ENCODE results near the gene ARSA. TPM values are rescaled to one million over a fixed set of nuclear protein-coding genes. Genes with fewer than 3 reads are reported as not detected.

ARSA gene
- total and polyA plus RNA-seq, 4 donors, result 6.8 to 28.0 (median 15.8) TPM

DNA sequence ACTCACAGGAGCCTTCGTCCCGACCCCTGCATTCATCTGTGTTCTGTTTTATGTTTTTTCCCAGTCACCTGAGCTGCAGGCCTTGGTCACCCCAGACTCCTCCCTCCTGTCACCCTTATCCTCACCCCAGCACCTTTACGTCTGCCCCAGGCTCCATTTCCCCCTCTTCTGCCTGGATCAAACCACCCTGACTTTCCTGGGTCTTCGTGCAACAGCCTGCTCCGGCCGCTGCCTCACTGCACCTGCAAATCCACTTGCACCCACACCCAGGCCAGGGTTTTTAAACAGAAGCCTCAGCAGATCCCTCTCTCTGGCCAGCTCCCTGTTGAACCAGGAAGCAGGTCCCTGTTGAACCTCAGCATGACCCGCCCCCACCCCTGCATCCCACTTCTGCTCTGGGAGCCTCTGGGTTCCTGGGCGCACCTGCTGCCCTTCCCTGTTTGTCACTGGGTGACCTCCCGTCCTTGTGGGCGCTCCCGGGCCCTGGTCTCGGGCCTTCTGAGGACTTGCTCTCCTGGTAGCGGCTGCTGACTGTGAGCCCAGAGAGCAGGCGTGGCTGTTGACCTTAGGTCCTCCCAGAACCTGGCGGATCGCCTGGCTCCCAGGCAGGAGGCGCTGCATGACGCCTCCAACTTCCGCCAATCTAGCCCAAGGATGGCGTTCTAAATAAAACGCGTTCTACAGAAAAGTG, 14.5 kb downstream of the ARSA start (continued):
- TF ChIP-seq, protein P1, sequence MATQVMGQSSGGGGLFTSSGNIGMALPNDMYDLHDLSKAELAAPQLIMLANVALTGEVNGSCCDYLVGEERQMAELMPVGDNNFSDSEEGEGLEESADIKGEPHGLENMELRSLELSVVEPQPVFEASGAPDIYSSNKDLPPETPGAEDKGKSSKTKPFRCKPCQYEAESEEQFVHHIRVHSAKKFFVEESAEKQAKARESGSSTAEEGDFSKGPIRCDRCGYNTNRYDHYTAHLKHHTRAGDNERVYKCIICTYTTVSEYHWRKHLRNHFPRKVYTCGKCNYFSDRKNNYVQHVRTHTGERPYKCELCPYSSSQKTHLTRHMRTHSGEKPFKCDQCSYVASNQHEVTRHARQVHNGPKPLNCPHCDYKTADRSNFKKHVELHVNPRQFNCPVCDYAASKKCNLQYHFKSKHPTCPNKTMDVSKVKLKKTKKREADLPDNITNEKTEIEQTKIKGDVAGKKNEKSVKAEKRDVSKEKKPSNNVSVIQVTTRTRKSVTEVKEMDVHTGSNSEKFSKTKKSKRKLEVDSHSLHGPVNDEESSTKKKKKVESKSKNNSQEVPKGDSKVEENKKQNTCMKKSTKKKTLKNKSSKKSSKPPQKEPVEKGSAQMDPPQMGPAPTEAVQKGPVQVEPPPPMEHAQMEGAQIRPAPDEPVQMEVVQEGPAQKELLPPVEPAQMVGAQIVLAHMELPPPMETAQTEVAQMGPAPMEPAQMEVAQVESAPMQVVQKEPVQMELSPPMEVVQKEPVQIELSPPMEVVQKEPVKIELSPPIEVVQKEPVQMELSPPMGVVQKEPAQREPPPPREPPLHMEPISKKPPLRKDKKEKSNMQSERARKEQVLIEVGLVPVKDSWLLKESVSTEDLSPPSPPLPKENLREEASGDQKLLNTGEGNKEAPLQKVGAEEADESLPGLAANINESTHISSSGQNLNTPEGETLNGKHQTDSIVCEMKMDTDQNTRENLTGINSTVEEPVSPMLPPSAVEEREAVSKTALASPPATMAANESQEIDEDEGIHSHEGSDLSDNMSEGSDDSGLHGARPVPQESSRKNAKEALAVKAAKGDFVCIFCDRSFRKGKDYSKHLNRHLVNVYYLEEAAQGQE (IDR thresholded peaks at IDR 0.05), result peak; percentile 76
- TF ChIP-seq EGR1 (IDR thresholded peaks at IDR 0.05; ENCODE audit: low read depth in 2 of 2) (no peak), YY1 (IDR thresholded peaks at IDR 0.05) (no peak), FOXA1 (IDR thresholded peaks at IDR 0.05) (peak; percentile 71)

GRCh38 chr22:50612528-50613221, 15.3 kb downstream of the ARSA start:
- no peaks in the 10 kb centered on the region for H3K27me3 ChIP-seq (ENCODE audit: control insufficient read depth in 4 of 4, insufficient read depth in 4 of 4, low read length in 3 of 4)
- no peak overlapping the region for H3K9ac ChIP-seq (ENCODE audit: low read depth in 1 of 2, low read length in 2 of 2)
- H3K9me3 ChIP-seq (ENCODE audit: control insufficient read depth in 4 of 4, low read length in 3 of 4), result no peaks in the 10 kb centered on the region
- 51% methylated on average over 31 of the region's 31 CpGs for WGBS
- H3K4me1 ChIP-seq (ENCODE audit: control insufficient read depth in 4 of 4, insufficient read depth in 4 of 4, low read length in 3 of 4), result peaks cover 5 to 11% (median 7%) of the 10 kb centered on the region in 4 donors
- DNase-seq (ENCODE audit: low spot score), result no peak
- TF ChIP-seq YY1 (IDR thresholded peaks at IDR 0.05) (no peak), TAF1 (conservative IDR thresholded peaks at IDR 0.05) (no peak), FOXA1 (IDR thresholded peaks at IDR 0.05) (no peak), NR2F2 (IDR thresholded peaks at IDR 0.05) (no peak)
- TF ChIP-seq, protein P1 (IDR thresholded peaks at IDR 0.05), result no peak
- TF ChIP-seq, protein P2, sequence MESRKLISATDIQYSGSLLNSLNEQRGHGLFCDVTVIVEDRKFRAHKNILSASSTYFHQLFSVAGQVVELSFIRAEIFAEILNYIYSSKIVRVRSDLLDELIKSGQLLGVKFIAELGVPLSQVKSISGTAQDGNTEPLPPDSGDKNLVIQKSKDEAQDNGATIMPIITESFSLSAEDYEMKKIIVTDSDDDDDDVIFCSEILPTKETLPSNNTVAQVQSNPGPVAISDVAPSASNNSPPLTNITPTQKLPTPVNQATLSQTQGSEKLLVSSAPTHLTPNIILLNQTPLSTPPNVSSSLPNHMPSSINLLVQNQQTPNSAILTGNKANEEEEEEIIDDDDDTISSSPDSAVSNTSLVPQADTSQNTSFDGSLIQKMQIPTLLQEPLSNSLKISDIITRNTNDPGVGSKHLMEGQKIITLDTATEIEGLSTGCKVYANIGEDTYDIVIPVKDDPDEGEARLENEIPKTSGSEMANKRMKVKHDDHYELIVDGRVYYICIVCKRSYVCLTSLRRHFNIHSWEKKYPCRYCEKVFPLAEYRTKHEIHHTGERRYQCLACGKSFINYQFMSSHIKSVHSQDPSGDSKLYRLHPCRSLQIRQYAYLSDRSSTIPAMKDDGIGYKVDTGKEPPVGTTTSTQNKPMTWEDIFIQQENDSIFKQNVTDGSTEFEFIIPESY (IDR thresholded peaks at IDR 0.05), result no peak
- H3K36me3 ChIP-seq (ENCODE audit: control insufficient read depth in 4 of 4, insufficient read depth in 3 of 4, low read depth in 1 of 4, low read length in 3 of 4), result no peaks in the 10 kb centered on the region
- H3K4me3 ChIP-seq (ENCODE audit: low read depth in 1 of 3, low read length in 3 of 3), result no peak overlapping the region
- H3K27ac ChIP-seq (ENCODE audit: low read depth in 1 of 2, low read length in 2 of 2), result no peak overlapping the region

GRCh38 chr22:50612168-50612527, 15.8 kb downstream of the ARSA start:
- H3K4me3 ChIP-seq (ENCODE audit: low read depth in 1 of 3, low read length in 3 of 3), result no peak overlapping the region
- peaks cover 5 to 11% (median 7%) of the 10 kb centered on the region in 4 donors for H3K4me1 ChIP-seq (ENCODE audit: control insufficient read depth in 4 of 4, insufficient read depth in 4 of 4, low read length in 3 of 4)
- no peak overlapping the region for H3K9ac ChIP-seq (ENCODE audit: low read depth in 1 of 2, low read length in 2 of 2)
- WGBS, result 65% methylated on average over 6 of the region's 6 CpGs
- no peak overlapping the region for H3K27ac ChIP-seq (ENCODE audit: low read depth in 1 of 2, low read length in 2 of 2)
- no peaks in the 10 kb centered on the region for H3K9me3 ChIP-seq (ENCODE audit: control insufficient read depth in 4 of 4, low read length in 3 of 4)
- DNase-seq (ENCODE audit: low spot score), result no peak
- no peaks in the 10 kb centered on the region for H3K27me3 ChIP-seq (ENCODE audit: control insufficient read depth in 4 of 4, insufficient read depth in 4 of 4, low read length in 3 of 4)
- TF ChIP-seq FOXA1 (IDR thresholded peaks at IDR 0.05) (no peak), FOXA2 (IDR thresholded peaks at IDR 0.05) (no peak), NR2F2 (IDR thresholded peaks at IDR 0.05) (no peak), RXRA (IDR thresholded peaks at IDR 0.05) (no peak), HNF4G (IDR thresholded peaks at IDR 0.05) (no peak), YY1 (IDR thresholded peaks at IDR 0.05) (no peak), SP1 (IDR thresholded peaks at IDR 0.05) (no peak), JUND (IDR thresholded peaks at IDR 0.05) (no peak), EGR1 (IDR thresholded peaks at IDR 0.05; ENCODE audit: low read depth in 2 of 2) (no peak), TAF1 (conservative IDR thresholded peaks at IDR 0.05) (no peak), MAX (IDR thresholded peaks at IDR 0.05) (no peak), RAD21 (IDR thresholded peaks at IDR 0.05) (no peak)
- TF ChIP-seq, protein P3, sequence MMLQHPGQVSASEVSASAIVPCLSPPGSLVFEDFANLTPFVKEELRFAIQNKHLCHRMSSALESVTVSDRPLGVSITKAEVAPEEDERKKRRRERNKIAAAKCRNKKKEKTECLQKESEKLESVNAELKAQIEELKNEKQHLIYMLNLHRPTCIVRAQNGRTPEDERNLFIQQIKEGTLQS (IDR thresholded peaks at IDR 0.05), result no peak
- TF ChIP-seq, protein P1 (IDR thresholded peaks at IDR 0.05), result no peak
- H3K36me3 ChIP-seq (ENCODE audit: control insufficient read depth in 4 of 4, insufficient read depth in 3 of 4, low read depth in 1 of 4, low read length in 3 of 4), result no peaks in the 10 kb centered on the region
